Measurements from ENCODE around the gene PIP4K2A. TPM values are rescaled to one million over a fixed set of nuclear protein-coding genes. Genes with fewer than 3 reads are reported as not detected.

The PIP4K2A gene
- total RNA-seq, 2 donors from 2014 or later: 42.6 to 58.6 TPM

DNA sequence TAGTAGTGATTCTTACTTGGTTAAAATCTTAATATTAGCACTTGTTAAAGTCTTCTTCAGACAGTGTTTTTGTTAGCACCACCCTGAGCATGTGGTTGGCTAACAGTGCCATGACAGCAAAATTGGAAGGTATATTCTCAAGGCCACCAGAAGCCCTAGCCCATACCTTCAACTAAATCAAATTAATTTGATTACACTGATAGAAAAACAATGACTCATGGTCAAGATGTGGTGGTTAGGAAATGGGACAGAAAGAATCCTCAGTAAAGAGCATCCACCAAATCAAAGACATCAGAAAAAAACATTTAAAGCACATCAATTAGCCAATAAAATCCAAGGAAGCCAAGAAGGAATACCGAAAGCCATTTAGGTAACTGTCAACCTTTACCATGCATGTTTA is 75.5 kb downstream of the PIP4K2A start:
- ATAC-seq (ENCODE audit: insufficient number of reproducible peaks, low FRiP score, low read depth): no peak
- peaks cover 3 to 14% of the 10 kb centered on the region in 2 donors for H3K4me1 ChIP-seq (ENCODE audit: control insufficient read depth in 1 of 2, low read depth in 2 of 2)

DNA sequence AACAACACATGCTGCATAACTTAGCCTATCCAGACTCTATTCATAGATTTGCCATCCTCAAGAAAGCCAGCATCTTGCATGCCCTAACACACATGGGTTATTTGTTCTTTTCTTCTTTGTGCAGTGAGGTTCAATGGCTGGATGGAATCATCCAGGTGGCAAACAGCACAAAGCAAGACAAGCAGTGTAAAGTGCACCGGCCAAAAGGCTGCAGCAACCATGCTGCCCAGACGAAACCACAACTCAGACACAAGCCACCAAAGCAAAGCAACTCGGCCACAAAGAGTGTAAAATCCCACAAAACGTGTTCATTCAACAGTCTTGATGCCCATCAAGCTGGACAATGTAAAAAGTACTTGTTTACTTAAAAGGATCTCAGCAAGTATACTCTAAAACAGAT is 76.9 kb downstream of the PIP4K2A start:
- no peak for DNase-seq (ENCODE audit: low spot score)
- TF ChIP-seq, protein P1, sequence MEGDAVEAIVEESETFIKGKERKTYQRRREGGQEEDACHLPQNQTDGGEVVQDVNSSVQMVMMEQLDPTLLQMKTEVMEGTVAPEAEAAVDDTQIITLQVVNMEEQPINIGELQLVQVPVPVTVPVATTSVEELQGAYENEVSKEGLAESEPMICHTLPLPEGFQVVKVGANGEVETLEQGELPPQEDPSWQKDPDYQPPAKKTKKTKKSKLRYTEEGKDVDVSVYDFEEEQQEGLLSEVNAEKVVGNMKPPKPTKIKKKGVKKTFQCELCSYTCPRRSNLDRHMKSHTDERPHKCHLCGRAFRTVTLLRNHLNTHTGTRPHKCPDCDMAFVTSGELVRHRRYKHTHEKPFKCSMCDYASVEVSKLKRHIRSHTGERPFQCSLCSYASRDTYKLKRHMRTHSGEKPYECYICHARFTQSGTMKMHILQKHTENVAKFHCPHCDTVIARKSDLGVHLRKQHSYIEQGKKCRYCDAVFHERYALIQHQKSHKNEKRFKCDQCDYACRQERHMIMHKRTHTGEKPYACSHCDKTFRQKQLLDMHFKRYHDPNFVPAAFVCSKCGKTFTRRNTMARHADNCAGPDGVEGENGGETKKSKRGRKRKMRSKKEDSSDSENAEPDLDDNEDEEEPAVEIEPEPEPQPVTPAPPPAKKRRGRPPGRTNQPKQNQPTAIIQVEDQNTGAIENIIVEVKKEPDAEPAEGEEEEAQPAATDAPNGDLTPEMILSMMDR (IDR thresholded peaks at IDR 0.05): no peak

More for the DNA sequence above, 75.5 kb downstream of the PIP4K2A start:
- Histone ChIP-seq H3K36me3 (no peaks in the 10 kb centered on the region), H3K27ac (no peak overlapping the region), H3K9me3 (no peaks in the 10 kb centered on the region), H3K27me3 (replicated peaks; ENCODE audit: insufficient read depth) (no peaks in the 10 kb centered on the region), H3K4me3 (no peak overlapping the region)
- TF ChIP-seq, protein P1 (IDR thresholded peaks at IDR 0.05): no peak
- no peak for DNase-seq (ENCODE audit: low spot score)

DNA sequence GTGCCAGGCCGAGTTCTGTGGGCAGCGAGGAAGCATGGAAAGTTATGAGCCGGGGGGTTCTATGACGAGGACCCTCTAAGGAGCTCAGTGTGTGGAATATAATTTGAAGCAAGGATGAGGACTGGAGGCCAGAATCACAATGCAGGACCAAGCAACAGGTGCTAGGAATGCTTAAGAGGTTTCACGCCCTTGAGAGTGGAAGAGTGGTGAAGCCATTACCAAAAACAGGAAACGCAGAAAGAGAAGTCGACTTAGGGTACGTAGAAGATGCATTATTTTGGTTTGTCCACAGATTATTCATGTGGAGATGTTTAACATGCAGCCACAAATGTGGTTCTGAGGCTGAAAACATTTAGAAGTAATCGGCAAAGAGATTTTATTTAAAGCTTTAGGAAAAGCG is 78.7 kb downstream of the PIP4K2A start:
- Histone ChIP-seq H3K9me3 (no peaks in the 10 kb centered on the region), H3K36me3 (no peaks in the 10 kb centered on the region), H3K27me3 (replicated peaks; ENCODE audit: insufficient read depth) (no peaks in the 10 kb centered on the region), H3K4me3 (no peak overlapping the region), H3K4me1 (ENCODE audit: control insufficient read depth in 1 of 2, low read depth in 2 of 2) (peaks cover 3 to 25% of the 10 kb centered on the region in 2 donors), H3K27ac (no peak overlapping the region)
- no peak for DNase-seq (ENCODE audit: low spot score)
- TF ChIP-seq, protein P1 (IDR thresholded peaks at IDR 0.05): no peak
- no peak for ATAC-seq (ENCODE audit: insufficient number of reproducible peaks, low FRiP score, low read depth)

More for the DNA sequence above, 76.9 kb downstream of the PIP4K2A start:
- H3K9me3 ChIP-seq: no peaks in the 10 kb centered on the region
- no peaks in the 10 kb centered on the region for H3K27me3 ChIP-seq (replicated peaks; ENCODE audit: insufficient read depth)
- ATAC-seq (ENCODE audit: insufficient number of reproducible peaks, low FRiP score, low read depth): no peak
- H3K4me1 ChIP-seq (ENCODE audit: control insufficient read depth in 1 of 2, low read depth in 2 of 2): peaks cover 3 to 16% of the 10 kb centered on the region in 2 donors
- no peak overlapping the region for H3K4me3 ChIP-seq
- no peaks in the 10 kb centered on the region for H3K36me3 ChIP-seq
- H3K27ac ChIP-seq: no peak overlapping the region

DNA sequence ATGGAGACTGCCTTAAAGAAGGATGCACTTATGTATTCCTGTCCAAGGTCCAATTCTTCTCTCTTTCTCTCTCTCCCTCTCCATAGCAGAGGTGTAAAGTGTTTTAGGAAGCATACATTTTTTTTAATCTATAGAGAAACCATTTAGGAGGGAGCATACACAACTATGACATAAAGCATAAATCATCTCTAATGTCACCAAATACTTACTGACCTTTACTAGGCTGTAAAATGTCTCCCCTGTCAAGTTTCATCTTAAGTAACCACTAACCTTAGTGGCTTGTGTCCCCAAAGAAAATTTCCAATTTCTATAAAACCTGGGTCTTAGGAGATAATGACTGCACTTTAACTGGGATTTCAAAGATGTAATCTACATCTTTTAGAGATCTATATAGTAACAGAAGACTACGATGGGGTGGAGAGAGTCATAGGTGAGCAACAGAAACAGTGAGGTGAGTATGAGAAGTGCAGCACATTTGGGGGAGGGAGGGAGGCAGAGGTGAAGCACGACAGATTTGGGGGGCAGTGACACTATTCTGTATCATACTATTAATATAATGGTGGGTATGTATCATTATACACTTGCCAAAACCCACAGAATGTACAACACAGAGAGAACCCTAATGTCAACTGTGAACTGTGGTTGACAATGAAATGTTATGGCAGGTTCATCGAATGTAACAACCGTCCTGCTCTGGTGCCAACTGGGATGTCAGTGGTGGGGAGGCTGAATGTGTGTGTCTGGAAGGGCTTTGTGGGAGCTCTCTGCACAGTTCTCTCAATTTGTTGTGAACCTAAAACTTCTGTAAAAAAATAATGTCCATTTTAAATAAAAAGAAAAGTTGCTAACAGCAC is 79.5 kb downstream of the PIP4K2A start:
- peaks cover 4 to 31% of the 10 kb centered on the region in 2 donors for H3K4me1 ChIP-seq (ENCODE audit: control insufficient read depth in 1 of 2, low read depth in 2 of 2)
- H3K27ac ChIP-seq: no peak overlapping the region
- TF ChIP-seq, protein P1 (IDR thresholded peaks at IDR 0.05): no peak
- ATAC-seq (ENCODE audit: insufficient number of reproducible peaks, low FRiP score, low read depth) (no peak), DNase-seq (ENCODE audit: low spot score) (no peak)
- no peak overlapping the region for H3K4me3 ChIP-seq
- no peaks in the 10 kb centered on the region for H3K27me3 ChIP-seq (replicated peaks; ENCODE audit: insufficient read depth)
- no peaks in the 10 kb centered on the region for H3K36me3 ChIP-seq
- no peaks in the 10 kb centered on the region for H3K9me3 ChIP-seq

DNA sequence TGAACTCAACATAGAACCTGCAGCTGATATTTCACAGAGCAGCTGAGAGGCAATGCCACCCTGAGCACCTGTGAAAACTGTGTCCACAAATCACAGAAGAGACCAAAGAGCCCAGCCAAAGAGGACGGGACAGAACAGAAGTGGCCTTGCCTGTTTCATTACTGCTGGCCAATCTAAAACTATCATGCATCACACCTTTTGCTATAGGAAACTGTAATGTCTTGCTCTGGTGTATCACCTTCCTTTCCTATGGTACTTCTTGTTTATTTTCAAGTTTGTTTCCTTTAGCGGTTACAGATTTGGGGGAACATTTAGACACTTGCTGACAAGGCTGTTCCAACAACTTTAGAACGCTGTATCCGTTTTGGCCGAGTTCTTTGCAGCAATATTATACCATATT is 80.3 kb downstream of the PIP4K2A start:
- Histone ChIP-seq H3K27me3 (replicated peaks; ENCODE audit: insufficient read depth) (no peaks in the 10 kb centered on the region), H3K36me3 (no peaks in the 10 kb centered on the region), H3K9me3 (no peaks in the 10 kb centered on the region), H3K4me3 (no peak overlapping the region), H3K4me1 (ENCODE audit: control insufficient read depth in 1 of 2, low read depth in 2 of 2) (peaks cover 10 to 36% of the 10 kb centered on the region in 2 donors), H3K27ac (no peak overlapping the region)
- DNase-seq (ENCODE audit: low spot score) (no peak), ATAC-seq (ENCODE audit: insufficient number of reproducible peaks, low FRiP score, low read depth) (no peak)
- TF ChIP-seq, protein P1 (IDR thresholded peaks at IDR 0.05): no peak
